GM19328 (cell line): ENCODE data around the gene TP53I3.
"Not testable (repeated sequence)": the region's sequence is repeated elsewhere in the genome, so short reads cannot be mapped to it uniquely, and the experiment has no call there.

Experiments used
- ATAC-seq: cut with Tn5 transposase; IDR thresholded peaks from one replicate; pipeline ENCODE4 v1.9.1; 2021; ENCODE audit warnings: mild to moderate bottlenecking, moderate library complexity; ENCODE audit not compliant: unreplicated experiment

TP53I3 gene

DNA sequence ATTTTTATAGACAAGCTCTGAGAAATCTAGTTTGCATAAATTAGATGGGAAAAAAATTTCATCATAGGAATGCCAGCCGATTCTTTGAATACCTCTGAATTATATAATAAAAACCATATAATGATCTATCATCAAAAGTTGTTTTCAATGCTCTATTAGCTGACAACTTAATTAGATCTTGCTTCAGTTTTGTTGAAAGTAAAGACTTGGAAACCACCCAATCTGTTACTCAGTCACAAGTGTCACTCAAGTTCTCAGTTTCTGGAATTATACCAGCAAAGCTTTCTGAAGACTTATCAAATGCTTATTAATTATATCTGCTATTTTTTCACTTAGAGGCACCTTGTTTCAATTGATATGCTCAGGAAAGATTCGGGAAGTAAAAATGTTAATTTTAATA lies 17.4 kb upstream of the TP53I3 start:
- ATAC-seq: no peak

DNA sequence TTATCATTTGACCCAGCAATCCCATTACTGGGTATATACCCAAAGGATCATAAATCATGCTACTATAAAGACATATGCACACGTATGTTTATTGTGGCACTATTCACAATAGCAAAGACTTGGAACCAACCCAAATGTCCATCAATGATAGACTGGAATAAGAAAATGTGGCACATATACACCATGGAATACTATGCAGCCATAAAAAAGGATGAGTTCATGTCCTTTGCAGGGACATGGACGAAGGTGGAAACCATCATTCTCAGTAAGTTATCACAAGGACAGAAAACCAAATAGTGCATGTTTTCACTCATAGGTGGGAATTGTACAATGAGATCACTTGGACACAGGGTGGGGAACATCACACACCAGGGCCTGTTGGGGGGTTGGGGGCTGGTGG lies 16.1 kb upstream of the TP53I3 start:
- ATAC-seq: not testable (repeated sequence)

- not testable (repeated sequence) for ATAC-seq
These were observed 10.6 kb upstream of the TP53I3 start for GRCh38 chr2:24095171-24095677.

GRCh38 chr2:24093270-24093669 lies 8.6 kb upstream of the TP53I3 start:
- not testable (repeated sequence) for ATAC-seq

- ATAC-seq: no peak
These were observed 4.3 kb upstream of the TP53I3 start for GRCh38 chr2:24088821-24089359.

DNA sequence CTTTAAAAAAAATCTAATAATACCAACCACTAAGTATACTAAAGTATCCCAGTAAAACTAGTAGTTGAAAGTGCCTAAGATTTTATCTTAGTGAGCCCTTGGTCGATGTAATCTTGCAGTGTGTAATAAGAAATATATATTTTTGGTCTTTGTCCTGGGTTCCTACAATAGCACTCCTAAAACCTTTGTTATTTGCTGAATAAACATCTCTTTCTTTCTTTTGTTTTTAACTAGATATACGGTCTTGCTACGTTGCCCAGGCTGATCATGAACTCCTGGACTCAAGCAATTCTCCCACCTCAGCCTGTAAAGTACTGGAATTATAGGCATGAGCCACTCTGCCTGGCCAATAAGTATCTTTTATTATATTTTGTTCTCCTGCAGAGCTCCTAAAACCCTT lies 2.4 kb upstream of the TP53I3 start:
- no peak for ATAC-seq

- ATAC-seq: no peak
These were observed 1.6 kb upstream of the TP53I3 start for GRCh38 chr2:24086241-24086640.

DNA sequence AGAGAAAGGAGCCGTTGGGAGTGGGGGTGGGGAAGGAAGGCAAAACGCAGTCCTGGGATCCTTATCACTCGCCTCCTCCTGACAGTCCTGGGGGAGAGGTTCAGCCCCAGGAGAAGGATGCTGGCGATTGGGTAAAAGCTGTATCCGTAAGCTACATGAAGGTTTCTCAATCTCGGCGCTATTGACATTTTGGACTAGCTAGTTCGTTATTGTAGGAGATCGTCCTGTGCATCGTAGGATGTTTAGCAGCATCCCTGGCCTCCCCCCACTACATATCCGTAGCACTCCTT lies 511 bp upstream of the TP53I3 start:
- no peak for ATAC-seq

DNA sequence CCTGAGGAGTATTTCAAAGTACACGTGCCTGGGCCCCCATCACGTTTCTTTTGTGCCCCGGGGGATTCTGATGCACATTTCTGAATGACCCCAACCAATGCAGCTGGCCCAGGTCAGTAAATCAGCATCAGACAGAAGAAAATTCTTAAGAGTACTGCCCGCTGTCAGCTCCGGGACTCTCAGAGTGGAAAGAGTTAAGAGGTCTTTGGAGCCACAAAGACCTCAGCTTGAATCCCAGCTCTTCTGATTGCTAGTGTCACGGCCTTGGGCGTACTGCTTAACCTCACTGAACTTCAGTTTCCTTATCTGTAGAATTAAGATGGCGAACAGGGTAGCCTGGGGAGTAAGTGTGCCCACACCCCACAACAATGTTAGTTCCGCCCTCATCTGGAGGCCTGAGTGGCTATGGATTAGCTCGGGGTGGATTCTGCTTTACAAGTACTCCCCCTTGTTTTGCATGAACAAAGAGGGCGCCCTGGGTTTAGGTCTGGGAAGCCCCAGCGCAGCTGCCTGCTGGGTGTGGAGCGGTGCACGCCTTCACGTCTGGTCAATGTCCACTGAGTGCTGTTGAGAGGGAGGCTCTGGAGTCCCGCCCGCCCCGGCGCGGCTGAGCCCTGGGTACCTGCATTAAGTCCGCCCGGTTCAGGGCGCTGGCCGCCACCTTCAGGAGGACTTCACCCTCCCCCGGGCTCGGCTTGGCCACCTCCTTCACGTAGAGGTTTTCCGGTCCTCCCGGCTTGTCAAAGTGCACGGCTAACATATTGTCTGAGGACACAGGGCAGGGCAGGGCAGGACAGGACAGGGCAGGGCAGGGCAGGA lies 858 bp downstream of the TP53I3 start:
- peak; percentile 69 for ATAC-seq

DNA sequence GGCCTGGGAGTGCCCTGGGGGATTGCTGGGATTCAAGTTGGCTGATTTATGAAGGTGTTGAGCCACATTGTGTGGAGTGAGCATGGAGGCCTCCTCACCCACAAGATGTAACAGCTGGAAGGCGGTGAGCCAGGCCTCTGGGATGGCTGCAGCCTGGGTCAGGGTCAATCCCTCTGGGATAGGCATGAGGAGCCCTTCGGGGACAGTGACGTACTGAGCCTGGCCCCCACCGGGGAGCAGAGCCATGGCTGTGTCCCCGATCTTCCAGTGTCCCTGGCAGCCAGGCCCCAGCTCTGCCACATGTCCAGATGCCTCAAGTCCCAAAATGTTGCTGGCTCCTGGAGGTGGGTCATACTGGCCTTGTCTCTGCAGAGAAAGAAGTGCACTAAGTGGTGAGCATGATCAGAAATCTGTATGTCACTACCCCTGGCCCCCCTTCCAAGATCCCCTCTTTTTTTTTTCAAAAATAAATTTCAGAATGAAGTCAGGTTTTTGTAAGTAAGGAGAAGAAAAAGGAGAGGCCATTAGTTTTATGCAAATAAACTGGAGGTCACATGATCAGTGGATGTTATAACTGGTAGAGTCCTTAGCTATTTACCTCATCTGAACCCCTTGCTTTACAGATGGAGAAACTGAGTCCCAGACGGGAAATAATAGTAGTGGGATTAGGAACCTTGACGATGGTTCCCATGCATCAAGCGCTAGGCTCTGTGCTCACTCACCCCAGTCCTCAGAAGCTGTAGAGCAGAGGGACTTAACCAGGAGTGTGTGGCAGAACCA lies 1.7 kb downstream of the TP53I3 start:
- ATAC-seq: no peak

GRCh38 chr2:24080701-24081100 lies 3.9 kb downstream of the TP53I3 start:
- no peak for ATAC-seq

DNA sequence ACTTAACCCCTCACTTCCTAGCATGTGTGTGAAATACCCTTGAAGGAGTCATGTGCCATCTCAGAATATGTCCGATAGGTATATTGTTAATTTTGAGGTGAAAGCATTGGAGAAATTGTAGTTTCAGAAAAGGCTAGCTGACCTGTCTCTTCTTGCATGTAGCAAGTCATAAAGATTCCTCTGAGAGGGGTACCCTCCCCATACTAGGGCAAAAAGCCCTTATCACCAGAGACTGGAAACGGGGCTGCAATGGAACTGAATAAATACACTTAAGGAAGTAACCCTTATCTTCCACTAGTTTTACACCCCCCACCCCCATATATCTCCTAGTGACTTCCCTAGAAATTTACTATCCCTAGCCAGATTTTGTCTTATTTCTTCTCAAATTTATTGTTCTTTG lies 6.8 kb downstream of the TP53I3 start:
- ATAC-seq: no peak

DNA sequence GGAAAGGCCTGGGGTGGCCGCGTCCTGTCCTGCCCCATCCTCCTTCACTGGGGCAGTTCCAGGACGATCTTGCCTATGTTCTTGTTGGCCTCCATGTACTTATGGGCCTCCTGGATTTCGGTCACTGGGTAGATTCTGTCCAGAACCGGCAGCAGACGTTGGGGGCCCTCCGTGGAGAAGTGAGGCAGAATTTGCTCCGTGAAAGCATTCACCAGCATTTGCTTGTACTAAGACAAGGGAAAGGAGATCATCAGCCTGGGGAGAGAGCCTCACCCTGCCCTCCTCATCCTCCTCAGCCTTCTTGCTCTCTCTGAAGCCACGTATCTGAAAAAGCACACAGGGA lies 7.1 kb downstream of the TP53I3 start:
- ATAC-seq: no peak

DNA sequence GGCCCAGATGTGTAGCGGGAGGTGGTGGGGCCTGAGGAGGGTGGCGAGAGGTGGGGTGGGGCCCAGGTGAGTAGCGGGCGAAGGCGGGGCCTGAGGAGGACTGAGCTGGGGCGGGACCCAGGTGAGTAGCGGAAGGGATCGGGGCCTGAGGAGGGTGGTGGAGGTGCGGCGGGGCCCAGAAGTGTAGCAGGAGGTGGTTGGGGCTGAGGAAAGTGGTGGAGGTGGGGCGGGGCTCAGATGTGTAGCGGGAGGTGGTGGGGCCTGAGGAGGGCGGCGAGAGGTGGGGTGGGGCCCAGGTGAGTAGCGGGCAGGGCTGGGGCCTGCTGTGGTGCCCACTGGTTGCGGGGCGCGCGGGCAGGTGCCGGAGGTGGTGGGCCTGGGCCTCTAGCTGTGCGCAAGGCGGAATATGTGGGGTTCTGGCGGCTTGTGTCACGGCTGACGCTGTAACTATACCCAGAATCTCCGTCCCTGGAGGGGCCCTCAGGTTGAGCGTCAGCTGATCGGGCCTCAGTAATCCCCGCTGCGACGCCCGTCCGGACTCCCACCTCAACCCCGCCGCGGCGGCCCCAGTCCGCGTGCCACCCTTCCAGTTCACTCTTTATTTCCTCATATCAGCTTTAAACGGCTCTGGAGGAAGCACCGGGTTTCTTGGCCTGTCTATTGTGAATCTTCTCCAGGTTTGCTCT lies 7.6 kb downstream of the TP53I3 start:
- ATAC-seq: peak; percentile 17

DNA sequence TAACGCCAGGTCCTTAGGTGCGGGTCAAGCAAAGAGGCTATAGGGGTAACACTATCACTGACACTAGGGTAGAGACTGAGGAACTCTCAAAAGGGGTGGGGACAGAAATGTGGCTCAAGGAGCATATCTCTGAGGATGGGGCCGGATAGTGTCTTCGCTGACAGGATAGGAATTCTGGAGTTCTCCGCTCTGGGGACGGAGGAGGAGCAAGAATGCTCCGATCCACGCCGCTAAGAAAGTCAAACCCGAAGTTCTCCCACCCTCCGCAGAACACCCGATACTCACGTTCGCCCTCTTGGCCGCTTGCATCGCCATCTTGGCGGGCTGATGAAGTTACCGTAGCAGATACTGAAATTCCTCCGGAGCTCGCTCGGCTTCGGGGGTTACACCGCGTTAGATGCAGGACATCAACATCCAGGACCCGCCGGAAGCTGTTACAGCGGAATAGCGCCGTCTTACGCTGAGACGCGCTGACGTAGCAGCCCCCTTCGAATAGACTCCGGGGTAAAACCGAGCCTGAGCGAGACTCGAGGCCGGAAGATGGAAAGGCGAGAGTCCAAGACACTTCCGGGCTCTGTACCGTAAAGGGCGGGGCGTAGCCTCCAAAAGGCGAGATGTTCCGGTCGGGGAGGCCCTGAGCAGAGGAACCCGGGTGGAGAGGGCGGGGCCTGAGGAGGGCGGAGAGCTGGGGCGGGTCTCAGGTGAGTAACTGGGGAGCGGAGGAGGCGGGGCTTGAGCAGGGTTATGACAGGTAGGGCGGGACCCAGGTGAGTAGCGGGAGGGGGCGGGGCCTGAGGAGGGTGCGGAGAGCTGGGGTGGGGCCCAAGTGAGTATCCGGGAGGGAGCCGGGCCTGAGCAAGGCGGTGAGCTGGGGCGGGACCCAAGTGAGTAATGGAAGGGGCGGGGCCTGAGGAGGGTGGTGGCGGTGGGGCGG lies 8.5 kb downstream of the TP53I3 start, which contains the start of gene SF3B6:
Gene SF3B6 (minus strand): TSS at position 412 of the 934 bp plus-strand sequence. CDS start 97 bp downstream, at position 315.
- ATAC-seq: peak; percentile 95

DNA sequence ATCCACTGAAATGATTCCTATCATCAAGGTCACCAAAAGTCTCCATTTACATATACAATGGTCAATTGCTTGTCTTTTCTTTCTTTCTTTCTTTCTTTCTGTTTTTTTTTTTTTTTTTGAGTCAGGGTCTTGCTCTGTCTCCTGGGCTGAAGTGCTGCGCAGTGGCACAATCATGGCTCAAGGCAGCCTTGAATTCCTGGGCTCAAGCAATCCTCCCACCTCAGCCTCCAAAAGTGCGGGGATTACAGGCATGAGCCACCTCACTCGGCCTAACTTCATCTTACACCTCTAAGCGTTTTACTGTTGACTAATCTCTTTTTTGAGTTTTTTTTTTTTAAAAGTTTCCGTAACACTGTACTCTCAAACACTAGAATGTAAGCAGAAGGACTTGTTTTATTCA lies 9.4 kb downstream of the TP53I3 start:
- ATAC-seq: no peak

- no peak for ATAC-seq
These were observed 10.8 kb downstream of the TP53I3 start for GRCh38 chr2:24073816-24074215.

DNA sequence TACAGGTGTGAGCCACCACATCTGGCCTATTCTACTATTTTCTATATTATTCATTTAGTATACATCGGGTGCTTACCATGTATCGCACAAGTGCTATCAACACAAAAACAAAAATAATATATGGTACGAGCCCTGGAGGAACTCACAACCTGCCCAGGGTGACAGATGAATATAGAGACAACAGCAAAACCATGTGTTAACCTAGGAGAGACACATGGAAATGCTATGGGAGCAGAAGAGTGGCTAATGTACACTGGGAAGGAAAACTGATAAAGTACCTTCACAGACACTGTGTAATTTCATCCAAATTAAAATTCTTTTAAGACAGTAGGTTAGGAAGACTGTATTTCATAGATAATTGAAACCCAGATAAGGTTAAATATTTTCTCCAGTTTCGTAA lies 12.4 kb downstream of the TP53I3 start:
- ATAC-seq: no peak

DNA sequence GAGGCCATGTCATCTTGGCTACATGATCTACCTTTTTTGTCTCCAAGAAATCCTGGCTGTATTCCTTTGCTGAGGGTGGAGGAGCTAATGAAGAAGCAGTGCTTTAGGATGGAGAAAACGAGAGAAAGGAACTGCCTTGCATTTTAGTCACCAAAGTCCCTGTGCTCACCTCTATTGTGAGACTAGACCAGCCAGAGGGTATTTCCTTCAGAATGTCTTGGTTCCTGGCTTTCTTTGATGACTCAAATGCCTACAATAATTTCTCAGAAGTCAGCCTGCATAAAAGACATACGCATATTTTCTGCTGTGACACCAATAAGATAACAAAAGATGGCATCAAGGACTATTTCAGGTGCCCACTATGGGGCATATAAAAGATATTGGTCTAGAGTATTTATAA lies 19.3 kb downstream of the TP53I3 start:
- no peak for ATAC-seq

DNA sequence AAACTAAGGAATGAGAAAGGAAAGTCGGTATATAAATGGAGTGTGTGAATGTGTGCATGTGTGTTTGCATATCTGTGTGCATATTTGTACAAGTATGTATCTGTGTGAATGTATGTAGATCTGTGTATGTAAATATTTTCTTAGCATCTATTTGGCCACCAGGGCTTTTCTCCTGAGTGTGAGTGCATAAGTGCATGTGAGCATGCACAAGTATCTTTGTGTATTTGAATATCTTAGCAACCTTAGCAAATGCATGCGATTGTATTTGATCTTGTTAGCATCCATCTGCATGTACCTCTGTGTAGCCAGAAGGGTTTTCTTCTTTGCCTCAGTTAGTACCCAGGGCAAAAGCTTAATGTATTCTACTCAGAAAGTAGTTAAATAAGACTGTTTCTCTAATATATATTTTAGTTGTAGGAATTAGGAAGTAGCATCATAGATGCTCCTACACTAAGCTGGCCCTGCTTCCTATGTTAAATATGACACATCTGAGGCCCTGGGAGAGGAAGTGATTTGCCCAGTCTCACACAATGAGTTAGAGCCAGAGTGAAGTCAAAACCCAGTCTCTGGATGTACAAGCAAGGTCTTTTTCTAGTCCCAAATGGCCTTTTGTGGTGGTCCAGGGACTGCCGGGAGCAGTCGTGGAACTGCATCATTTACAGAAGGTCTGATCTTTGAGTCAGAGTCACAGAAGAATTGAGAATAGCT lies 25.9 kb downstream of the TP53I3 start:
- ATAC-seq: no peak
